GM19240 (cell line): ENCODE measurements around the gene LIN28A.

ENCODE experiments used
- DNase-seq: peaks from one replicate; pipeline ENCODE4 v3.0.0; 2011; ENCODE audit warnings: low spot score; ENCODE audit not compliant: insufficient read length

LIN28A gene

DNA sequence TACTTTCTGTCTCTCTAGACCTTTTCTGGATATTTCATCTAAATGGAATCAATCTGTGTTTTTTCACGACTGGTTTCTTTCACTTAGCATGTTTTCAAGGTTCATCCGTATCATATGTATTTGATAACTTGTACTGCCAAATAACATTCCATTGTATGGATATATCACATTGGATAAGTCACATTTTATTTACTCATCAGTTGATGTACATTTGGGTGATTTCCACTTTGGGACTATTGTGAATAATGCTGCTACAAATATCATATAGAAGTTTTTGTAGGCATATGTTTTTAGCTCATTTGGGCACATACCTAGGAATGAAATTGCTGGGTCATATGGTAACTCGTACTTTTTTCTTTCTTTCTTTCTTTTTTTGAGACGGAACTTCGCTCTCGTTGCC lies 68.4 kb downstream of the LIN28A start:
- no peak for DNase-seq
